ENCODE data around the gene SPTAN1.
"Not testable (repeated sequence)": the region's sequence is repeated elsewhere in the genome, so short reads cannot be mapped to it uniquely, and the experiment has no call there.

The SPTAN1 gene

GRCh38 chr9:128568470-128569078, 16.2 kb downstream of the SPTAN1 start:
- DNase-seq (ENCODE audit: extremely low read depth, low read depth): no peak

GRCh38 chr9:128575469-128575868, 23.1 kb downstream of the SPTAN1 start:
- no peak for DNase-seq (ENCODE audit: extremely low read depth, low read depth)
- TF ChIP-seq CTCF (IDR thresholded peaks at IDR 0.05; ENCODE audit: low read depth, low read length): no peak

More at GRCh38 chr9:128568470-128569078, 16.2 kb downstream of the SPTAN1 start:
- TF ChIP-seq CTCF (IDR thresholded peaks at IDR 0.05; ENCODE audit: low read depth, low read length): no peak

- no peak for TF ChIP-seq CTCF (IDR thresholded peaks at IDR 0.05; ENCODE audit: low read depth, low read length)
- DNase-seq (ENCODE audit: extremely low read depth, low read depth): no peak
These were observed 23.5 kb downstream of the SPTAN1 start for GRCh38 chr9:128575916-128576315.

- no peak for TF ChIP-seq CTCF (IDR thresholded peaks at IDR 0.05; ENCODE audit: low read depth, low read length)
- no peak for DNase-seq (ENCODE audit: extremely low read depth, low read depth)
These were observed 24.8 kb downstream of the SPTAN1 start for GRCh38 chr9:128577206-128577605.

- DNase-seq (ENCODE audit: extremely low read depth, low read depth): no peak
- no peak for TF ChIP-seq CTCF (IDR thresholded peaks at IDR 0.05; ENCODE audit: low read depth, low read length)
These were observed 26.8 kb downstream of the SPTAN1 start for GRCh38 chr9:128579194-128579593.

- DNase-seq (ENCODE audit: extremely low read depth, low read depth): no peak
- TF ChIP-seq CTCF (IDR thresholded peaks at IDR 0.05; ENCODE audit: low read depth, low read length): no peak
These were observed 28.3 kb downstream of the SPTAN1 start for GRCh38 chr9:128580731-128581130.

- not testable (repeated sequence) for DNase-seq (ENCODE audit: extremely low read depth, low read depth)
These were observed 32.8 kb downstream of the SPTAN1 start for GRCh38 chr9:128585155-128585554.

- DNase-seq (ENCODE audit: extremely low read depth, low read depth): not testable (repeated sequence)
These were observed 34.5 kb downstream of the SPTAN1 start for GRCh38 chr9:128586934-128587333.

All from AG09319 (cell line).